HepG2 (cell line): Measurements from ENCODE around the gene ZXDC. TPM values are rescaled to one million over a fixed set of nuclear protein-coding genes. Genes with fewer than 3 reads are reported as not detected.

Source experiments
- ATAC-seq: fragments of 200-7000 bp; cut with Tn5 transposase; 3 replicates; pipeline ENCODE4 v1.9.1; 2020; ENCODE audit warnings: mild to moderate bottlenecking, moderate library complexity
- BruUV-seq: library from RNA; stranded (reverse); fragments of 400-500 nt; replicated peaks from 2 replicates; lab custom pipeline; 2021; lab: Mats Ljungman, UMichigan
- CTCF ChIA-PET: fragments of 300-600 bp; formaldehyde crosslinking; extraction: SDS; loops from one replicate; lab custom pipeline; 2021; ENCODE audit warnings: low total read pairs, inconsistent platforms, low intra/inter-chr PET ratio; lab: Yijun Ruan, JAX
- POLR2A ChIA-PET: fragments of 350-600 bp; sonication (Branson Sonifier 250); formaldehyde crosslinking; loops from one replicate; lab custom pipeline; 2020; ENCODE audit warnings: antibody characterized with exemption, inconsistent platforms; lab: Yijun Ruan, JAX
- DNase-seq: peaks from one replicate; pipeline ENCODE4 v3.0.0-alpha.2; 2015; ENCODE audit warnings: low spot score
- FAIRE-seq: peaks from 3 replicates; lab custom pipeline; 2011; peaks lifted over from hg19 to GRCh38; lab: Jason Lieb, UNC
- H2AFZ ChIP-seq: one replicate; pipeline ENCODE4 v1.6.1; 2011; ENCODE audit warnings: low read length, inconsistent platforms
- H3K27ac ChIP-seq: fragments of 300-600 bp; 3 replicates; pipeline ENCODE4 v1.8.0; 2011; ENCODE audit warnings: mixed run types, mild to moderate bottlenecking, mixed read lengths, low read length, inconsistent platforms; ENCODE audit not compliant: insufficient read depth; ENCODE audit errors: extremely low read length
- H3K27me3 ChIP-seq, 2 experiments: fragments of 200-600 bp in 1 of 2; 2 replicates in 1 of 2; 3 replicates in 1 of 2; pipeline versions ENCODE4 v1.6.0 to v1.8.0; 2011; ENCODE audit warnings: low read length in 2 of 2, mild to moderate bottlenecking in 2 of 2, moderate library complexity in 2 of 2, inconsistent platforms in 1 of 2; ENCODE audit not compliant: insufficient read depth in 2 of 2, control insufficient read depth in 1 of 2
- H3K36me3 ChIP-seq, 2 experiments: fragments of 200-600 bp in 1 of 2; replicated peaks in 1 of 2; 2 replicates in 1 of 2; 3 replicates in 1 of 2; pipeline versions ENCODE4 v1.5.1 to v1.8.0; 2011; ENCODE audit warnings: low read length in 2 of 2, inconsistent platforms in 1 of 2; ENCODE audit not compliant: insufficient read depth in 2 of 2, control insufficient read depth in 1 of 2
- H3K4me1 ChIP-seq: 2 replicates; pipeline ENCODE4 v1.5.1; 2012; ENCODE audit warnings: low read length, inconsistent platforms; ENCODE audit not compliant: insufficient read depth
- H3K4me2 ChIP-seq: 2 replicates; pipeline ENCODE4 v1.6.0; 2011; ENCODE audit warnings: low read depth, low read length, inconsistent platforms
- H3K4me3 ChIP-seq, 3 experiments: fragments of 200-600 bp in 1 of 3; sonication (generic), shearing (Covaris generic) in 1 of 3; replicated peaks in 1 of 3; 2 replicates each; pipeline ENCODE4 v1.5.1; 2011 to 2016; ENCODE audit warnings: low read length in 3 of 3, inconsistent platforms in 2 of 3, low read depth in 2 of 3, mild to moderate bottlenecking in 2 of 3, control low read depth in 1 of 3, mixed read lengths in 1 of 3; ENCODE audit not compliant: insufficient read depth in 1 of 3
- H3K79me2 ChIP-seq: one replicate; pipeline ENCODE4 v1.6.1; 2011; ENCODE audit warnings: low read length, inconsistent platforms; ENCODE audit not compliant: insufficient read depth
- H3K9ac ChIP-seq: 2 replicates; pipeline ENCODE4 v1.6.0; 2011; ENCODE audit warnings: mild to moderate bottlenecking, low read depth, low read length, inconsistent platforms; ENCODE audit not compliant: insufficient read depth
- H3K9me3 ChIP-seq: 2 replicates; pipeline ENCODE4 v1.5.1; 2012; ENCODE audit warnings: mild to moderate bottlenecking, low read length
- H4K20me1 ChIP-seq: 2 replicates; pipeline ENCODE4 v1.6.0; 2011; ENCODE audit warnings: inconsistent platforms, mild to moderate bottlenecking, low read length, moderate library complexity; ENCODE audit not compliant: insufficient read depth
- EED ChIP-seq: sonication (generic); formaldehyde crosslinking; IDR thresholded peaks from 2 replicates; pipeline ENCODE4 v1.5.0; 2020; ENCODE audit warnings: mild to moderate bottlenecking, missing genetic modification reagents
- NFKBIZ ChIP-seq: IDR thresholded peaks from 2 replicates; pipeline ENCODE4 v1.6.1; 2018; ENCODE audit warnings: missing genetic modification reagents, missing compliant biosample characterization
- RELA ChIP-seq: sonication (generic); formaldehyde crosslinking; IDR thresholded peaks from 2 replicates; pipeline ENCODE4 v1.4.0; 2020; ENCODE audit warnings: missing genetic modification reagents
- SKI ChIP-seq: fragments of 450-650 bp; IDR thresholded peaks from one replicate; pipeline ENCODE4 v1.6.1; 2018; ENCODE audit warnings: mild to moderate bottlenecking; ENCODE audit not compliant: partially characterized antibody
- TBX3 ChIP-seq: fragments of 450-650 bp; IDR thresholded peaks from 2 replicates; pipeline ENCODE4 v1.6.1; 2017; ENCODE audit warnings: antibody characterized with exemption, mild to moderate bottlenecking, inconsistent platforms, borderline replicate concordance
- ZNF280B ChIP-seq: sonication (generic); formaldehyde crosslinking; IDR thresholded peaks from 2 replicates; pipeline ENCODE4 v1.5.0; 2020; ENCODE audit warnings: missing genetic modification reagents, mild to moderate bottlenecking, borderline replicate concordance
- ZNF569 ChIP-seq: sonication (generic); formaldehyde crosslinking; IDR thresholded peaks from 2 replicates; pipeline ENCODE4 v1.5.0; 2020; ENCODE audit warnings: mild to moderate bottlenecking, missing genetic modification reagents, moderate library complexity, borderline replicate concordance
- ZSCAN9 ChIP-seq: IDR thresholded peaks from 2 replicates; pipeline ENCODE4 v1.6.1; 2016; ENCODE audit warnings: borderline replicate concordance
- ZUFSP ChIP-seq: sonication (generic); formaldehyde crosslinking; IDR thresholded peaks from 2 replicates; pipeline ENCODE4 v1.9.0; 2021; ENCODE audit warnings: missing genetic modification reagents, mild to moderate bottlenecking, borderline replicate concordance
- WGBS: methylation state at CpG from one replicate; pipeline ENCODE4 v1.1.6; 2017; ENCODE audit warnings: low lambda C conversion rate; 5-methylcytosine and 5-hydroxymethylcytosine counted together
- in situ Hi-C: cut with HindIII; loops from 2 replicates; pipeline ENCODE4 v1.10.0; 2017; ENCODE audit warnings: low pct_unique_long_range_greater_than_20kb; ENCODE audit not compliant: extremely low pct_ligation_motif_present
- intact Hi-C: fragments of 100-400 bp; cut with micrococcal nuclease; formaldehyde crosslinking; loops from one replicate; pipeline ENCODE4 v1.10.0; 2022; ENCODE audit not compliant: unreplicated experiment
- polyA plus RNA-seq, 8 experiments: library from polyadenylated mRNA; depleted of rRNA in 3 of 8; stranded (reverse) in 7 of 8; unstranded in 1 of 8; fragments of >200 nt; fragmentation: Illumina TruSeq in 4 of 8; extraction: Trizol in 4 of 8; gene quantifications; 2 replicates each; pipeline versions ENCODE4 v1.2.1 to v1.2.3, GENCODE V29; 2011 to 2016; ENCODE audit warnings: low read depth in 4 of 8, missing spikeins in 1 of 8, mixed read lengths in 1 of 8; ENCODE audit not compliant: insufficient read depth in 1 of 8
- total RNA-seq, 5 experiments: library from RNA; depleted of rRNA; stranded (reverse); fragments of >200 nt; fragmentation: Illumina TruSeq; extraction: Trizol; gene quantifications; 2 replicates each; pipeline ENCODE4 v1.2.3, GENCODE V29; 2016; ENCODE audit warnings: low read depth in 1 of 5
- TF ChIP-seq, protein P1 (sequence below): sonication (generic); formaldehyde crosslinking; IDR thresholded peaks from 2 replicates; pipeline ENCODE4 v1.4.0; 2020; ENCODE audit warnings: mild to moderate bottlenecking, low read depth, missing genetic modification reagents
- TF ChIP-seq, protein P2 (sequence below): conservative IDR thresholded peaks from 2 replicates; pipeline ENCODE4 v1.6.1; 2018; ENCODE audit warnings: missing genetic modification reagents

ZXDC gene
- total and polyA plus RNA-seq, 2 of the 13 experiments (the other 11 are each of a cell fraction or from before 2014, with no cell fraction given), result 17.6 to 21.2 TPM

DNA sequence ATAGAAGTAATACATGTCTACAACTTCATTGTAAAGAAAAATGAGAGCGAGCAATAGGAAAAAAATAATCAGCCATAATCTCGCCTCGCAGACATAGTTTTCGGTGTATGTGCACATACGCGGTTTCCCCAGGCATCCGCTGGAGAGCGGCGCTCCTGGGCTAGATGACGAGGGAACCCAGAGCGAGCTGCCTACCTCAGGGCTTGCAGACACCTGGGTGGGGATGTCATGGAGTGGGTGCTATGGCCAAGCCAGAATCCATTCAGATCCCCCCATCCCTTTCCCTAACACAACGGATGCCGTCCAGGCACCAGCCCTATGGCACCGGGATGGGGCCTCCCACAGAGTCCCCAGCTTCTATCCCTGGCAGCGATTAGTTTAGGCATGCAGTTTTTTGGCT, 85.5 kb downstream of the ZXDC start:
- intact Hi-C loops, result no loop called here
- TF ChIP-seq EED, result no peak
- no peak for TF ChIP-seq TBX3
- no peak for TF ChIP-seq ZNF280B
- TF ChIP-seq NFKBIZ, result no peak
- no peak for TF ChIP-seq RELA
- no peak for TF ChIP-seq SKI
- no peak for TF ChIP-seq ZSCAN9
- TF ChIP-seq ZUFSP (CRISPR knock-in tag), result no peak
- TF ChIP-seq, protein P1, sequence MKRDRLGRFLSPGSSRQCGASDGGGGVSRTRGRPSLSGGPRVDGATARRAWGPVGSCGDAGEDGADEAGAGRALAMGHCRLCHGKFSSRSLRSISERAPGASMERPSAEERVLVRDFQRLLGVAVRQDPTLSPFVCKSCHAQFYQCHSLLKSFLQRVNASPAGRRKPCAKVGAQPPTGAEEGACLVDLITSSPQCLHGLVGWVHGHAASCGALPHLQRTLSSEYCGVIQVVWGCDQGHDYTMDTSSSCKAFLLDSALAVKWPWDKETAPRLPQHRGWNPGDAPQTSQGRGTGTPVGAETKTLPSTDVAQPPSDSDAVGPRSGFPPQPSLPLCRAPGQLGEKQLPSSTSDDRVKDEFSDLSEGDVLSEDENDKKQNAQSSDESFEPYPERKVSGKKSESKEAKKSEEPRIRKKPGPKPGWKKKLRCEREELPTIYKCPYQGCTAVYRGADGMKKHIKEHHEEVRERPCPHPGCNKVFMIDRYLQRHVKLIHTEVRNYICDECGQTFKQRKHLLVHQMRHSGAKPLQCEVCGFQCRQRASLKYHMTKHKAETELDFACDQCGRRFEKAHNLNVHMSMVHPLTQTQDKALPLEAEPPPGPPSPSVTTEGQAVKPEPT (CRISPR knock-in tag), result no peak
- no peak for TF ChIP-seq ZNF569 (CRISPR knock-in tag)
- TF ChIP-seq, protein P2, sequence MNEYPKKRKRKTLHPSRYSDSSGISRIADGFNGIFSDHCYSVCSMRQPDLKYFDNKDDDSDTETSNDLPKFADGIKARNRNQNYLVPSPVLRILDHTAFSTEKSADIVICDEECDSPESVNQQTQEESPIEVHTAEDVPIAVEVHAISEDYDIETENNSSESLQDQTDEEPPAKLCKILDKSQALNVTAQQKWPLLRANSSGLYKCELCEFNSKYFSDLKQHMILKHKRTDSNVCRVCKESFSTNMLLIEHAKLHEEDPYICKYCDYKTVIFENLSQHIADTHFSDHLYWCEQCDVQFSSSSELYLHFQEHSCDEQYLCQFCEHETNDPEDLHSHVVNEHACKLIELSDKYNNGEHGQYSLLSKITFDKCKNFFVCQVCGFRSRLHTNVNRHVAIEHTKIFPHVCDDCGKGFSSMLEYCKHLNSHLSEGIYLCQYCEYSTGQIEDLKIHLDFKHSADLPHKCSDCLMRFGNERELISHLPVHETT (CRISPR knock-in tag), result no peak
- TF ChIP-seq, all 625 proteins: peak for 0
- in situ Hi-C loops, result loop anchor here (5.0 kb wide), 1 partner anchor 143 kb away; no protein-coding TSS in a partner anchor

More for the DNA sequence above, 85.5 kb downstream of the ZXDC start:
- WGBS, result 79% methylated on average over 15 of the region's 15 CpGs
- Histone ChIP-seq H3K4me2 (no peak overlapping the region), H3K27ac (no peak overlapping the region), H3K9me3 (no peaks in the 10 kb centered on the region), H3K9ac (no peak overlapping the region), H3K27me3 (peaks cover 0 to 13% of the 10 kb centered on the region in 2 experiments; a peak in 1 of 5 replicates), H3K4me1 (peaks cover 13% of the 10 kb centered on the region), H3K36me3 (no peaks in the 10 kb centered on the region), H3K79me2 (no peaks in the 10 kb centered on the region), H4K20me1 (no peaks in the 10 kb centered on the region), H3K4me3 (no peak overlapping the region), H2AFZ (no peak overlapping the region)
- ChIA-PET CTCF (interaction anchor here (1.4 to 2.9 kb wide), 8 partner anchors 123 to 256 kb away, joined by 3 to 54 read pairs (median 10); no protein-coding TSS in a partner anchor), POLR2A (no interaction called here)
- DNase-seq (no peak), ATAC-seq (no peak), FAIRE-seq (no peak)
- BruUV-seq, result no TSS peak
